ENCODE data around the gene NEUROD2. TPM values are rescaled to one million over a fixed set of nuclear protein-coding genes. Genes with fewer than 3 reads are reported as not detected.

The NEUROD2 gene
- total RNA-seq, 1 donor from 2014 or later: not detected

GRCh38 chr17:39640591-39641031, 32.9 kb upstream of the NEUROD2 start:
- Histone ChIP-seq H3K9me3 (ENCODE audit: insufficient read depth, low read depth, low read length) (no peaks in the 10 kb centered on the region), H2AFZ (ENCODE audit: low read depth, low read length) (no peak overlapping the region), H3K9ac (ENCODE audit: low read length) (no peak overlapping the region), H3K27me3 (ENCODE audit: insufficient read depth, low read length) (no peaks in the 10 kb centered on the region), H4K20me1 (ENCODE audit: insufficient read depth, low read length) (peaks cover 73% of the 10 kb centered on the region), H3K79me2 (ENCODE audit: insufficient read depth, low read length) (peaks cover 80% of the 10 kb centered on the region), H3K36me3 (ENCODE audit: insufficient read depth, low read length) (no peaks in the 10 kb centered on the region), H3K4me3 (ENCODE audit: insufficient read depth, low read depth, low read length) (no peak overlapping the region), H3K27ac (ENCODE audit: low read depth, low read length) (no peak overlapping the region), H3K4me1 (ENCODE audit: insufficient read depth, low read length) (peaks cover 28% of the 10 kb centered on the region), H3K4me2 (ENCODE audit: low read length) (no peak overlapping the region)
- peak overlapping the region; percentile 70 for H3K4me3 Mint-ChIP-seq (ENCODE audit: unreplicated experiment)
- no peak for DNase-seq (ENCODE audit: low read depth)
- no peaks in the 10 kb centered on the region for H3K9me3 Mint-ChIP-seq (ENCODE audit: unreplicated experiment)
- peaks cover 3% of the 10 kb centered on the region for H3K36me3 Mint-ChIP-seq (ENCODE audit: low read depth, unreplicated experiment)
- no peaks in the 10 kb centered on the region for H3K27me3 Mint-ChIP-seq (ENCODE audit: low read depth, unreplicated experiment)
- H3K27ac Mint-ChIP-seq (ENCODE audit: unreplicated experiment): peak overlapping the region; percentile 75
- no peak for FAIRE-seq
- TF ChIP-seq, protein P1, sequence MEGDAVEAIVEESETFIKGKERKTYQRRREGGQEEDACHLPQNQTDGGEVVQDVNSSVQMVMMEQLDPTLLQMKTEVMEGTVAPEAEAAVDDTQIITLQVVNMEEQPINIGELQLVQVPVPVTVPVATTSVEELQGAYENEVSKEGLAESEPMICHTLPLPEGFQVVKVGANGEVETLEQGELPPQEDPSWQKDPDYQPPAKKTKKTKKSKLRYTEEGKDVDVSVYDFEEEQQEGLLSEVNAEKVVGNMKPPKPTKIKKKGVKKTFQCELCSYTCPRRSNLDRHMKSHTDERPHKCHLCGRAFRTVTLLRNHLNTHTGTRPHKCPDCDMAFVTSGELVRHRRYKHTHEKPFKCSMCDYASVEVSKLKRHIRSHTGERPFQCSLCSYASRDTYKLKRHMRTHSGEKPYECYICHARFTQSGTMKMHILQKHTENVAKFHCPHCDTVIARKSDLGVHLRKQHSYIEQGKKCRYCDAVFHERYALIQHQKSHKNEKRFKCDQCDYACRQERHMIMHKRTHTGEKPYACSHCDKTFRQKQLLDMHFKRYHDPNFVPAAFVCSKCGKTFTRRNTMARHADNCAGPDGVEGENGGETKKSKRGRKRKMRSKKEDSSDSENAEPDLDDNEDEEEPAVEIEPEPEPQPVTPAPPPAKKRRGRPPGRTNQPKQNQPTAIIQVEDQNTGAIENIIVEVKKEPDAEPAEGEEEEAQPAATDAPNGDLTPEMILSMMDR (IDR thresholded peaks at IDR 0.05; ENCODE audit: insufficient read depth, low read depth, low read length): no peak
- no peak for TF ChIP-seq EZH2 (IDR thresholded peaks at IDR 0.05; ENCODE audit: insufficient read depth, low read length)
- peaks cover 49% of the 10 kb centered on the region for H3K4me1 Mint-ChIP-seq (ENCODE audit: low read depth, unreplicated experiment)

GRCh38 chr17:39639566-39640458, 32.1 kb upstream of the NEUROD2 start:
- FAIRE-seq: no peak
- Mint-ChIP-seq H3K4me1 (ENCODE audit: low read depth, unreplicated experiment) (peaks cover 44% of the 10 kb centered on the region), H3K27me3 (ENCODE audit: low read depth, unreplicated experiment) (no peaks in the 10 kb centered on the region), H3K9me3 (ENCODE audit: unreplicated experiment) (no peaks in the 10 kb centered on the region), H3K4me3 (ENCODE audit: unreplicated experiment) (peak overlapping the region; percentile 69), H3K36me3 (ENCODE audit: low read depth, unreplicated experiment) (peaks cover 3% of the 10 kb centered on the region), H3K27ac (ENCODE audit: unreplicated experiment) (peak overlapping the region; percentile 93)
- no peak overlapping the region for H2AFZ ChIP-seq (ENCODE audit: low read depth, low read length)
- no peak overlapping the region for H3K27ac ChIP-seq (ENCODE audit: low read depth, low read length)
- no peak overlapping the region for H3K4me3 ChIP-seq (ENCODE audit: insufficient read depth, low read depth, low read length)
- H3K9ac ChIP-seq (ENCODE audit: low read length): no peak overlapping the region
- H4K20me1 ChIP-seq (ENCODE audit: insufficient read depth, low read length): peaks cover 65% of the 10 kb centered on the region
- H3K4me2 ChIP-seq (ENCODE audit: low read length): no peak overlapping the region
- H3K79me2 ChIP-seq (ENCODE audit: insufficient read depth, low read length): peaks cover 76% of the 10 kb centered on the region
- H3K9me3 ChIP-seq (ENCODE audit: insufficient read depth, low read depth, low read length): no peaks in the 10 kb centered on the region
- TF ChIP-seq, protein P1 (IDR thresholded peaks at IDR 0.05; ENCODE audit: insufficient read depth, low read depth, low read length): no peak
- no peak for TF ChIP-seq EZH2 (IDR thresholded peaks at IDR 0.05; ENCODE audit: insufficient read depth, low read length)
- H3K36me3 ChIP-seq (ENCODE audit: insufficient read depth, low read length): no peaks in the 10 kb centered on the region
- H3K27me3 ChIP-seq (ENCODE audit: insufficient read depth, low read length): no peaks in the 10 kb centered on the region
- DNase-seq (ENCODE audit: low read depth): no peak
- H3K4me1 ChIP-seq (ENCODE audit: insufficient read depth, low read length): peaks cover 28% of the 10 kb centered on the region

- no peaks in the 10 kb centered on the region for H3K36me3 ChIP-seq (ENCODE audit: insufficient read depth, low read length)
- Mint-ChIP-seq H3K27me3 (ENCODE audit: low read depth, unreplicated experiment) (no peaks in the 10 kb centered on the region), H3K36me3 (ENCODE audit: low read depth, unreplicated experiment) (peaks cover 3% of the 10 kb centered on the region), H3K4me3 (ENCODE audit: unreplicated experiment) (peak overlapping the region; percentile 69), H3K27ac (ENCODE audit: unreplicated experiment) (peak overlapping the region; percentile 93), H3K9me3 (ENCODE audit: unreplicated experiment) (no peaks in the 10 kb centered on the region), H3K4me1 (ENCODE audit: low read depth, unreplicated experiment) (peaks cover 43% of the 10 kb centered on the region)
- FAIRE-seq (no peak), DNase-seq (ENCODE audit: low read depth) (no peak)
- H3K4me1 ChIP-seq (ENCODE audit: insufficient read depth, low read length): peaks cover 28% of the 10 kb centered on the region
- no peak overlapping the region for H3K4me2 ChIP-seq (ENCODE audit: low read length)
- no peaks in the 10 kb centered on the region for H3K27me3 ChIP-seq (ENCODE audit: insufficient read depth, low read length)
- no peak overlapping the region for H3K4me3 ChIP-seq (ENCODE audit: insufficient read depth, low read depth, low read length)
- no peaks in the 10 kb centered on the region for H3K9me3 ChIP-seq (ENCODE audit: insufficient read depth, low read depth, low read length)
- no peak overlapping the region for H2AFZ ChIP-seq (ENCODE audit: low read depth, low read length)
- TF ChIP-seq, protein P1 (IDR thresholded peaks at IDR 0.05; ENCODE audit: insufficient read depth, low read depth, low read length): no peak
- no peak for TF ChIP-seq EZH2 (IDR thresholded peaks at IDR 0.05; ENCODE audit: insufficient read depth, low read length)
- H4K20me1 ChIP-seq (ENCODE audit: insufficient read depth, low read length): peaks cover 59% of the 10 kb centered on the region
- H3K79me2 ChIP-seq (ENCODE audit: insufficient read depth, low read length): peaks cover 70% of the 10 kb centered on the region
- H3K27ac ChIP-seq (ENCODE audit: low read depth, low read length): no peak overlapping the region
- H3K9ac ChIP-seq (ENCODE audit: low read length): no peak overlapping the region
Observed at GRCh38 chr17:39639043-39639442, 31.3 kb upstream of the NEUROD2 start.

All from astrocyte (in vitro differentiated cells and primary cell).